Osteoblast (primary cell): ENCODE data around the gene HPSE2. TPM values are rescaled to one million over a fixed set of nuclear protein-coding genes. Genes with fewer than 3 reads are reported as not detected.

ENCODE experiments used
- DNase-seq: peaks from one replicate; pipeline ENCODE4 v3.0.0; 2011; ENCODE audit warnings: low spot score, mixed read lengths; ENCODE audit not compliant: insufficient read length; ENCODE audit errors: missing footprints
- H2AFZ ChIP-seq: 2 replicates; pipeline ENCODE4 v1.6.0; 2011; ENCODE audit warnings: mild to moderate bottlenecking, low read length
- H3K27ac ChIP-seq: 2 replicates; pipeline ENCODE4 v1.5.1; 2011; ENCODE audit warnings: mild to moderate bottlenecking, low read depth, low read length, moderate library complexity
- H3K27me3 ChIP-seq: 2 replicates; pipeline ENCODE4 v1.6.0; 2012; ENCODE audit warnings: mild to moderate bottlenecking, control low read depth, inconsistent platforms, low read length, moderate library complexity; ENCODE audit not compliant: insufficient read depth
- H3K36me3 ChIP-seq: 2 replicates; pipeline ENCODE4 v1.5.1; 2011; ENCODE audit warnings: mild to moderate bottlenecking, low read length, control low read depth, moderate library complexity; ENCODE audit not compliant: insufficient read depth
- H3K4me1 ChIP-seq: 2 replicates; pipeline ENCODE4 v1.5.1; 2011; ENCODE audit warnings: mild to moderate bottlenecking, low read length, control low read depth, moderate library complexity; ENCODE audit not compliant: insufficient read depth
- H3K4me2 ChIP-seq: 2 replicates; pipeline ENCODE4 v1.6.0; 2011; ENCODE audit warnings: mild to moderate bottlenecking, low read length; ENCODE audit not compliant: insufficient read depth
- H3K4me3 ChIP-seq: fragments of 200-600 bp; sonication (generic); 3 replicates; pipeline ENCODE4 v1.5.1; 2012; ENCODE audit warnings: mild to moderate bottlenecking, low read length, inconsistent platforms; ENCODE audit not compliant: insufficient read depth
- H3K79me2 ChIP-seq: 2 replicates; pipeline ENCODE4 v1.6.0; 2012; ENCODE audit warnings: mild to moderate bottlenecking, low read length, control low read depth, inconsistent platforms; ENCODE audit not compliant: insufficient read depth
- H3K9me3 ChIP-seq: 2 replicates; pipeline ENCODE4 v1.5.1; 2011; ENCODE audit warnings: low read depth, low read length, control low read depth
- H4K20me1 ChIP-seq: 2 replicates; pipeline ENCODE4 v1.6.0; 2012; ENCODE audit warnings: mild to moderate bottlenecking, low read length, control low read depth; ENCODE audit not compliant: insufficient read depth
- total RNA-seq: library from RNA; depleted of rRNA; stranded (reverse); fragments of >200 nt; gene quantifications from 2 replicates; pipeline ENCODE4 v1.2.3, GENCODE V29; 2012
- TF ChIP-seq, protein P1 (sequence below): IDR thresholded peaks from 2 replicates; pipeline ENCODE4 v1.5.1; 2011; ENCODE audit warnings: mild to moderate bottlenecking, low read depth, low read length, moderate library complexity; ENCODE audit errors: extremely low read depth

The HPSE2 gene
- total RNA-seq, 1 donor: not detected

DNA sequence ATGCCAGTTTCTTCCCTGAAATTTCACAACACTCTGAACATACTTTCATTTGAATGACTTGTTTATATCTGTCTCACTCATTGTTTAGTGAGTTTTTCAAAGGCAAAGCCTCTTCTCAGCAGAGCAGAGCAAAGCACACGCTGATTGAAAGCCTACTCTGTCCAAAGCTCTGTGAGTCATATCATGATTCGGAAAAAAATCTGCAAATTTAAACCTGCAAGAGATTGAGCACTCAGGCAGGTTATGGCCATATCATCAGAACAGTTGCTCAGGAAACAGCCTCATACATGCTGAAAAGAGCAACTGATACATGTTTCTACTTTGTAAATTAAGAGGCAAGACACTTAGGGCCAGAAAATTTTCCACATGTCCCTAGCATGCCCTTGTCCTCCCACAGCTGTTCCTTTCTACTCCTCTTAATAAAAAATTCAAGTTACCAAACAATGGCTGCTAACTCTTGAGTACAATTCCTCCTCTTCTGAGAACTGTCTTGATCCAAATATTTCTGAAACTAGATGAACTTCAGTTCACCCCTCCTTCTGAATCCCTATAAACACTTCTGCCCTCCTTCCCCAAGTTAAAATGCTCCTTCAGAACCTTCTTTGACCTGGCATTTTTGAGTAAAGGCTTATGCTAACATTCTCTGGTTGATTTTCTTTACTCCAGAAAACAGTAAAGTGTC lies 648.4 kb downstream of the HPSE2 start:
- DNase-seq: no peak
- Histone ChIP-seq H3K27me3 (no peaks in the 10 kb centered on the region), H3K4me1 (no peaks in the 10 kb centered on the region), H3K9me3 (no peaks in the 10 kb centered on the region), H3K79me2 (no peaks in the 10 kb centered on the region), H2AFZ (no peak overlapping the region), H3K4me3 (no peak overlapping the region), H3K36me3 (no peaks in the 10 kb centered on the region), H3K4me2 (no peak overlapping the region), H4K20me1 (no peaks in the 10 kb centered on the region), H3K27ac (no peak overlapping the region)
- TF ChIP-seq, protein P1, sequence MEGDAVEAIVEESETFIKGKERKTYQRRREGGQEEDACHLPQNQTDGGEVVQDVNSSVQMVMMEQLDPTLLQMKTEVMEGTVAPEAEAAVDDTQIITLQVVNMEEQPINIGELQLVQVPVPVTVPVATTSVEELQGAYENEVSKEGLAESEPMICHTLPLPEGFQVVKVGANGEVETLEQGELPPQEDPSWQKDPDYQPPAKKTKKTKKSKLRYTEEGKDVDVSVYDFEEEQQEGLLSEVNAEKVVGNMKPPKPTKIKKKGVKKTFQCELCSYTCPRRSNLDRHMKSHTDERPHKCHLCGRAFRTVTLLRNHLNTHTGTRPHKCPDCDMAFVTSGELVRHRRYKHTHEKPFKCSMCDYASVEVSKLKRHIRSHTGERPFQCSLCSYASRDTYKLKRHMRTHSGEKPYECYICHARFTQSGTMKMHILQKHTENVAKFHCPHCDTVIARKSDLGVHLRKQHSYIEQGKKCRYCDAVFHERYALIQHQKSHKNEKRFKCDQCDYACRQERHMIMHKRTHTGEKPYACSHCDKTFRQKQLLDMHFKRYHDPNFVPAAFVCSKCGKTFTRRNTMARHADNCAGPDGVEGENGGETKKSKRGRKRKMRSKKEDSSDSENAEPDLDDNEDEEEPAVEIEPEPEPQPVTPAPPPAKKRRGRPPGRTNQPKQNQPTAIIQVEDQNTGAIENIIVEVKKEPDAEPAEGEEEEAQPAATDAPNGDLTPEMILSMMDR: no peak

DNA sequence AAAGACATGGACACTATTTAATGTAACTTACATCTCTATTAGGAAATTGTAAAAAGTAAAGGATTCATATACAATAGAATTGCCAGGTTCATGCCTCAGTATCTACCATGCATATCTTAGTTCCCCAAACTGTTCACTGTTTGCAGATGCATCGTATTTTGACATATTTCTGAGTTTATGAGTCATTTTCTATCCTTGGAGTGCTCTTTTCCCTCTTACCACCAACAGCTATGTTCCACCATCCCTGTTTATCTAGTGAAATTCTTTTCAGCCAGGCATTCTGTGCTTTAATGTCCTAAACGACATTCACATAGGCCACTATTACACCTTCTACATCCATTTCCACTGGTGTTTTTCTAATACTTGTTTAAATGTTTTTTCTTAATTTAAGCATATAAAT lies 649.6 kb downstream of the HPSE2 start:
- H4K20me1 ChIP-seq: no peaks in the 10 kb centered on the region
- no peak overlapping the region for H3K4me2 ChIP-seq
- no peak overlapping the region for H3K4me3 ChIP-seq
- no peaks in the 10 kb centered on the region for H3K27me3 ChIP-seq
- H3K9me3 ChIP-seq: no peaks in the 10 kb centered on the region
- no peaks in the 10 kb centered on the region for H3K79me2 ChIP-seq
- no peak overlapping the region for H3K27ac ChIP-seq
- H3K4me1 ChIP-seq: no peaks in the 10 kb centered on the region
- TF ChIP-seq, protein P1: no peak
- H3K36me3 ChIP-seq: no peaks in the 10 kb centered on the region
- no peak for DNase-seq
- no peak overlapping the region for H2AFZ ChIP-seq

DNA sequence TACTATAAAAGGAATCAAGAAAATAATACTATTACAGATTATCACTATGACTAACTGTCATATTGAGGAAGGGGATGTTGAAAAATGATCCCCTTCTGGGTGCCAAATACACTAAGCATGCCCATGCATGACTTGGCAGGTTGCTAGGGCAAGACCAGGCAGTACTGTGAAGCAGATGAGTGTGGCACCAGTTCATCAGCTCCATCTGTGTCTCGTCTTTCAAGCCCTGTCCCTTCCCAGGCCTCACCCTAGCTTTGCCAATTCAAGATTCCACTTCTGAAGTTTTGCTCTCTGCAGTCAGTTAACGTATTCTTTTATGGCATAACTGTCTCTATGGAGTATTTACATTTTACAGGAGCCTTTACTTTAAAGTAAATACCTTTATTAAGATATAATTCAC lies 653.3 kb downstream of the HPSE2 start:
- Histone ChIP-seq H4K20me1 (no peaks in the 10 kb centered on the region), H3K4me2 (no peak overlapping the region), H3K27ac (no peak overlapping the region), H3K36me3 (no peaks in the 10 kb centered on the region), H3K9me3 (no peaks in the 10 kb centered on the region), H3K4me1 (no peaks in the 10 kb centered on the region), H3K4me3 (no peak overlapping the region), H3K27me3 (no peaks in the 10 kb centered on the region), H2AFZ (no peak overlapping the region), H3K79me2 (no peaks in the 10 kb centered on the region)
- TF ChIP-seq, protein P1: no peak
- DNase-seq: no peak

DNA sequence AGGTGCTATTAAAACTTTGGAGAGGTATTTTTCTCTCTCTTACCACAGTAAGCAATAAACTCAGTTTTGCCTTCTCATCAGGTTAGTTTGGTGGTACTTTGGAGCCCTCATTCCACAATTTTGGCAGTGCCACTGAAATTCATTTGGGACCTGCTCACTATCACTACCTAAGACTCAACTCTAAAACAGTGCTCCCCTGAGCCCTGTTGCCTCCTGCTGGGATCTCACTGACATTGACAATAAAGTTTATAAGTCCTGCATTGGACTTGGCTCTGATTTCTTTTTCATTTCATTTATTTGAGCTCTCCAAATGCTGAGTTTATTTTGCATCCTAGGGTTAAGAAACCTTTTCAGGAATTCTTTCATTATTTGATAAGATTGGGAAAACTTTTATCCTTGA lies 658.1 kb downstream of the HPSE2 start:
- Histone ChIP-seq H3K27me3 (no peaks in the 10 kb centered on the region), H3K9me3 (no peaks in the 10 kb centered on the region), H2AFZ (no peak overlapping the region), H3K36me3 (no peaks in the 10 kb centered on the region), H3K4me1 (no peaks in the 10 kb centered on the region), H4K20me1 (no peaks in the 10 kb centered on the region), H3K79me2 (no peaks in the 10 kb centered on the region), H3K4me3 (no peak overlapping the region), H3K4me2 (no peak overlapping the region), H3K27ac (no peak overlapping the region)
- TF ChIP-seq, protein P1: no peak
- DNase-seq: no peak
